Fibroblast of the aortic adventitia (primary cell): ENCODE measurements around the gene KCNQ1OT1. TPM values are rescaled to one million over a fixed set of nuclear protein-coding genes. Genes with fewer than 3 reads are reported as not detected.

Source experiments
- DNase-seq: peaks from one replicate; pipeline ENCODE4 v3.0.0-alpha.2; 2010; ENCODE audit warnings: low read depth
- H3K4me3 ChIP-seq: 2 replicates; pipeline ENCODE4 v1.5.1; 2011; ENCODE audit warnings: low read depth, mild to moderate bottlenecking, control low read depth, low read length, moderate library complexity
- CTCF ChIP-seq: IDR thresholded peaks from 2 replicates; pipeline ENCODE4 v1.5.1; 2011; ENCODE audit warnings: mild to moderate bottlenecking, low read length, control low read depth, inconsistent platforms; ENCODE audit not compliant: insufficient read depth
- small RNA-seq: library from RNA; depleted of rRNA; stranded (forward); fragments of <200 nt; gene quantifications from one replicate; pipeline ENCODE3, GENCODE V24; 2012
- total RNA-seq: library from RNA; depleted of rRNA; stranded (reverse); fragments of >200 nt; gene quantifications from 2 replicates; pipeline ENCODE4 v1.2.3, GENCODE V29; 2012; ENCODE audit warnings: low replicate concordance

KCNQ1OT1 gene
- total RNA-seq, 1 donor: 5.5 TPM

- TF ChIP-seq CTCF: no peak
- H3K4me3 ChIP-seq: no peak overlapping the region
- DNase-seq: no peak
Measured at GRCh38 chr11:2558397-2558796, 141.4 kb downstream of the KCNQ1OT1 start.

Small RNAs within 50 kb of the gene (small RNA-seq; reads per million reads assigned to genes)
- gene RF01947 (not detected), gene RF01948 (not detected), gene RF01950 (not detected)

Other genes starting within 250 kb of the KCNQ1OT1 start
- 4.2 and 76.6 TPM in 2 replicates for gene CDKN1C, start 185.8 kb upstream of the KCNQ1OT1 start, total RNA-seq
- 1.2 and 3.8 TPM in 2 replicates for gene PHLDA2, start 229.4 kb upstream of the KCNQ1OT1 start, total RNA-seq